Thoracic aorta (tissue), 2 donors: ENCODE results near the gene MED12L. TPM values are rescaled to one million over a fixed set of nuclear protein-coding genes. Genes with fewer than 3 reads are reported as not detected.

Source experiments
- ATAC-seq: fragments of 150-250 bp; one replicate; pipeline ENCODE4 v1.8.0; 2017; ENCODE audit warnings: low read depth; ENCODE audit not compliant: insufficient number of reproducible peaks, low FRiP score
- DNase-seq: peaks from one replicate; pipeline ENCODE4 v3.0.0-alpha.2; 2020; ENCODE audit warnings: low spot score
- H3K27ac ChIP-seq, 2 donors: fragments of 200-600 bp; sonication (generic); 1 replicate in 1 of 2; 2 replicates in 1 of 2; pipeline ENCODE4 v1.5.1; 2016; ENCODE audit warnings: mild to moderate bottlenecking in 2 of 2, moderate library complexity in 2 of 2
- H3K27me3 ChIP-seq: fragments of 200-600 bp; sonication (generic); replicated peaks from 2 replicates; pipeline ENCODE4 v1.6.0; 2016; ENCODE audit warnings: mild to moderate bottlenecking; ENCODE audit not compliant: insufficient read depth
- H3K36me3 ChIP-seq: fragments of 200-600 bp; sonication (generic); one replicate; pipeline ENCODE4 v1.5.1; 2016
- H3K4me1 ChIP-seq, 2 donors: fragments of 200-600 bp; sonication (generic); 1 replicate in 1 of 2; 2 replicates in 1 of 2; pipeline versions ENCODE4 v1.5.1 to v1.6.0; 2016; ENCODE audit warnings: low read depth in 2 of 2, mild to moderate bottlenecking in 1 of 2; ENCODE audit not compliant: control insufficient read depth in 1 of 2
- H3K4me3 ChIP-seq: fragments of 200-600 bp; sonication (generic); 2 replicates; pipeline ENCODE4 v1.5.1; 2016; ENCODE audit warnings: mild to moderate bottlenecking
- H3K9me3 ChIP-seq: fragments of 200-600 bp; sonication (generic); 2 replicates; pipeline ENCODE4 v1.5.1; 2016
- total RNA-seq, 2 donors: library from RNA; depleted of rRNA; stranded (reverse); fragments of >200 nt; gene quantifications; one replicate each; pipeline versions ENCODE4 v1.1.0 to v1.2.3, GENCODE V29; 2016
- TF ChIP-seq, protein P1 (sequence below): fragments of 200-600 bp; sonication (generic); IDR thresholded peaks from one replicate; pipeline ENCODE4 v1.5.1; 2019; ENCODE audit warnings: antibody characterized with exemption

MED12L gene
- total RNA-seq, 2 donors from 2014 or later: 0.27 to 2.0 TPM

DNA sequence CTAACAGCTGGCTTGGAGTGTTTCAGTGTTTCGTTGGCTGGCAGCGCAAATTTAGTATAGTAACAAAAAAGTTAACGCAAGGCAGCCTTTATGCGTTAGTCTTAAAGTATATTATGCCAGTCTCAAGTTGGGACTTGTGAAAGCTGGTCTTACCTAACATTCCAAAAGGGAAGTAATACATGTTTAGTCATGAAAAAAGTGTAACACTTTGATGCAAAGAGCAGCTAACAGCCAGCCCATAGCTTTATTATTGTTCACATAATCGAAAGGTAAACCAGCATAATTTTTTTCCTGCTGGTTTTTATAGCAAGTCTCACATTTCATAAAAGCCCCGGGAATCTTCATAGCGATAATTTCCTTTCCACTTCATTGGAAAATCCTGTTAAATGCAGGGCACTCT lies 233.5 kb downstream of the MED12L start:
- TF ChIP-seq, protein P1, sequence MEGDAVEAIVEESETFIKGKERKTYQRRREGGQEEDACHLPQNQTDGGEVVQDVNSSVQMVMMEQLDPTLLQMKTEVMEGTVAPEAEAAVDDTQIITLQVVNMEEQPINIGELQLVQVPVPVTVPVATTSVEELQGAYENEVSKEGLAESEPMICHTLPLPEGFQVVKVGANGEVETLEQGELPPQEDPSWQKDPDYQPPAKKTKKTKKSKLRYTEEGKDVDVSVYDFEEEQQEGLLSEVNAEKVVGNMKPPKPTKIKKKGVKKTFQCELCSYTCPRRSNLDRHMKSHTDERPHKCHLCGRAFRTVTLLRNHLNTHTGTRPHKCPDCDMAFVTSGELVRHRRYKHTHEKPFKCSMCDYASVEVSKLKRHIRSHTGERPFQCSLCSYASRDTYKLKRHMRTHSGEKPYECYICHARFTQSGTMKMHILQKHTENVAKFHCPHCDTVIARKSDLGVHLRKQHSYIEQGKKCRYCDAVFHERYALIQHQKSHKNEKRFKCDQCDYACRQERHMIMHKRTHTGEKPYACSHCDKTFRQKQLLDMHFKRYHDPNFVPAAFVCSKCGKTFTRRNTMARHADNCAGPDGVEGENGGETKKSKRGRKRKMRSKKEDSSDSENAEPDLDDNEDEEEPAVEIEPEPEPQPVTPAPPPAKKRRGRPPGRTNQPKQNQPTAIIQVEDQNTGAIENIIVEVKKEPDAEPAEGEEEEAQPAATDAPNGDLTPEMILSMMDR: no peak
- no peak overlapping the region for H3K4me3 ChIP-seq
- H3K27ac ChIP-seq: no peak overlapping the region
- H3K27me3 ChIP-seq: no peaks in the 10 kb centered on the region
- DNase-seq: no peak
- no peaks in the 10 kb centered on the region for H3K9me3 ChIP-seq
- no peaks in the 10 kb centered on the region for H3K36me3 ChIP-seq
- no peak for ATAC-seq
- H3K4me1 ChIP-seq: no peaks in the 10 kb centered on the region

GRCh38 chr3:151319628-151320027 lies 234.2 kb downstream of the MED12L start:
- ATAC-seq: no peak
- Histone ChIP-seq H3K4me3 (no peak overlapping the region), H3K9me3 (no peaks in the 10 kb centered on the region), H3K27ac (no peak overlapping the region), H3K27me3 (no peaks in the 10 kb centered on the region), H3K4me1 (no peaks in the 10 kb centered on the region), H3K36me3 (no peaks in the 10 kb centered on the region)
- TF ChIP-seq, protein P1: no peak
- no peak for DNase-seq

DNA sequence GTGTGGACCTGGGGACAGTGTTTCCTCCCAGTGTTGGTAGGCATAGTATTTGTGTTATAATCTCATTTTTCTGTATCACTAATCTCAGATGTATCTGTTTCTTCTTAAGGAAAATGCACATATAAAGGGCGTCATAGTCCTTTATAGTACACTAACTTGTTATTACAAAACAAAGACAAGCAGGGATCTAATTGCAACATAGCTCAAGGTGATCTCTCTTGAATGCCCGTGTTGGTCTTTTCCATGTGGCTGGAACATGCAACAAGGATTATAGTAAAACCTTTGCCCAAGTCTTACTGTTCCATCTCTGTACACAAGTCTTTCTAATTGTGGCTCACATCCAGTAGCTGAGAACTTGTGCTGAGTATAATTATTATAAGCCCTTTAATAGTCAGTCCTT lies 234.7 kb downstream of the MED12L start:
- no peaks in the 10 kb centered on the region for H3K9me3 ChIP-seq
- no peak for ATAC-seq

GRCh38 chr3:151321526-151321925 lies 236.1 kb downstream of the MED12L start:
- H3K36me3 ChIP-seq: no peaks in the 10 kb centered on the region
- no peaks in the 10 kb centered on the region for H3K27me3 ChIP-seq
- no peaks in the 10 kb centered on the region for H3K9me3 ChIP-seq
- no peak overlapping the region for H3K4me3 ChIP-seq
- no peak overlapping the region for H3K27ac ChIP-seq
- TF ChIP-seq, protein P1: no peak
- H3K4me1 ChIP-seq: no peaks in the 10 kb centered on the region
- ATAC-seq (no peak), DNase-seq (no peak)

More for the DNA sequence above, 234.7 kb downstream of the MED12L start:
- no peaks in the 10 kb centered on the region for H3K36me3 ChIP-seq
- DNase-seq: no peak
- no peaks in the 10 kb centered on the region for H3K4me1 ChIP-seq
- TF ChIP-seq, protein P1: no peak
- no peaks in the 10 kb centered on the region for H3K27me3 ChIP-seq
- no peak overlapping the region for H3K4me3 ChIP-seq
- H3K27ac ChIP-seq: no peak overlapping the region

- H3K36me3 ChIP-seq: no peaks in the 10 kb centered on the region
- H3K27me3 ChIP-seq: no peaks in the 10 kb centered on the region
- no peak for ATAC-seq
- no peak overlapping the region for H3K4me3 ChIP-seq
- TF ChIP-seq, protein P1: no peak
- no peak overlapping the region for H3K27ac ChIP-seq
- no peaks in the 10 kb centered on the region for H3K4me1 ChIP-seq
- no peak for DNase-seq
- H3K9me3 ChIP-seq: no peaks in the 10 kb centered on the region
These were observed 237.0 kb downstream of the MED12L start for GRCh38 chr3:151322511-151322910.
